ENCODE results near the gene KLHL5.

DNA sequence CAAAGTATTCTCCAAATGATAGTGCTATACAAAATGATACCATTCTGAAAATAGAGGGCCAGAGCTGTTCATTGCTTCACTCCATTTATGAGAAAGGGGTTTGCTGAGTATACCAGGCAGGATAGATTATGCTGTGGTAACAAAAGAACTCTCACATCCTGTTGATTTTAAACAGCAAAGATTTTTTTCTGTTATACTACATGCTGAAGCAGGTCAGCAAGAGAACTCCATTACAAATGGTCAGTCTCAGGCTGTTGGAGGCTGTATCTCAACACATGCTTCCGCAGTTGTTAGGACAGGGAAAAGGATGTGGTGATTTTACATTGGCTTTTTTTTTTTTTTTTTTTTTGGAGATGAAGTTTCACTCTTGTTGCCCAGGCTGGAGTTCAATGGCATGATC lies 13.7 kb upstream of the KLHL5 start:
- no peak for TF ChIP-seq POLR2A (IDR thresholded peaks at IDR 0.05)
- TF ChIP-seq, protein P1, sequence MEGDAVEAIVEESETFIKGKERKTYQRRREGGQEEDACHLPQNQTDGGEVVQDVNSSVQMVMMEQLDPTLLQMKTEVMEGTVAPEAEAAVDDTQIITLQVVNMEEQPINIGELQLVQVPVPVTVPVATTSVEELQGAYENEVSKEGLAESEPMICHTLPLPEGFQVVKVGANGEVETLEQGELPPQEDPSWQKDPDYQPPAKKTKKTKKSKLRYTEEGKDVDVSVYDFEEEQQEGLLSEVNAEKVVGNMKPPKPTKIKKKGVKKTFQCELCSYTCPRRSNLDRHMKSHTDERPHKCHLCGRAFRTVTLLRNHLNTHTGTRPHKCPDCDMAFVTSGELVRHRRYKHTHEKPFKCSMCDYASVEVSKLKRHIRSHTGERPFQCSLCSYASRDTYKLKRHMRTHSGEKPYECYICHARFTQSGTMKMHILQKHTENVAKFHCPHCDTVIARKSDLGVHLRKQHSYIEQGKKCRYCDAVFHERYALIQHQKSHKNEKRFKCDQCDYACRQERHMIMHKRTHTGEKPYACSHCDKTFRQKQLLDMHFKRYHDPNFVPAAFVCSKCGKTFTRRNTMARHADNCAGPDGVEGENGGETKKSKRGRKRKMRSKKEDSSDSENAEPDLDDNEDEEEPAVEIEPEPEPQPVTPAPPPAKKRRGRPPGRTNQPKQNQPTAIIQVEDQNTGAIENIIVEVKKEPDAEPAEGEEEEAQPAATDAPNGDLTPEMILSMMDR (IDR thresholded peaks at IDR 0.05 in 4 of 5, conservative IDR thresholded peaks at IDR 0.05 in 1 of 5): no peak

Measured in gastrocnemius medialis (tissue), 4 donors.